GM23338 (cell line): Measurements from ENCODE around the gene FARS2. TPM values are rescaled to one million over a fixed set of nuclear protein-coding genes. Genes with fewer than 3 reads are reported as not detected.

ENCODE experiments used
- ATAC-seq: fragments of 200-7000 bp; cut with Tn5 transposase; 3 replicates; pipeline ENCODE4 v1.9.1; 2020
- DNase-seq: peaks from one replicate; pipeline ENCODE4 v3.0.0-alpha.2; 2015; ENCODE audit warnings: low spot score
- H2AFZ ChIP-seq: fragments of 200-600 bp; sonication (generic); 2 replicates; pipeline ENCODE4 v1.8.0; 2016; ENCODE audit warnings: antibody characterized with exemption, mild to moderate bottlenecking, moderate library complexity
- H3F3A ChIP-seq: fragments of 200-600 bp; sonication (generic); replicated peaks from 2 replicates; pipeline ENCODE4 v1.8.0; 2017; ENCODE audit warnings: antibody characterized with exemption, mixed run types, low read depth
- H3K27ac ChIP-seq: fragments of 200-600 bp; sonication (generic); 2 replicates; pipeline ENCODE4 v1.6.1; 2016; ENCODE audit warnings: low read depth
- H3K27me3 ChIP-seq: fragments of 200-600 bp; sonication (generic); 2 replicates; pipeline ENCODE4 v1.8.0; 2016; ENCODE audit warnings: mild to moderate bottlenecking, mixed run types, moderate library complexity; ENCODE audit not compliant: insufficient read depth
- H3K36me3 ChIP-seq: fragments of 200-600 bp; sonication (generic); 2 replicates; pipeline ENCODE4 v1.8.0; 2016; ENCODE audit warnings: mild to moderate bottlenecking; ENCODE audit not compliant: insufficient read depth
- H3K4me1 ChIP-seq: fragments of 200-600 bp; sonication (generic); 2 replicates; pipeline ENCODE4 v1.8.0; 2016; ENCODE audit warnings: mild to moderate bottlenecking, moderate library complexity; ENCODE audit not compliant: insufficient read depth
- H3K4me2 ChIP-seq: fragments of 200-600 bp; sonication (generic); 2 replicates; pipeline ENCODE4 v1.7.1; 2017; ENCODE audit warnings: mixed run types
- H3K4me3 ChIP-seq: fragments of 200-600 bp; sonication (generic); 2 replicates; pipeline ENCODE4 v1.6.1; 2016; ENCODE audit warnings: mixed run types
- H3K79me2 ChIP-seq: fragments of 200-600 bp; sonication (generic); replicated peaks from 2 replicates; pipeline ENCODE4 v1.8.0; 2017; ENCODE audit warnings: mild to moderate bottlenecking; ENCODE audit not compliant: insufficient read depth
- H3K9me2 ChIP-seq: fragments of 200-600 bp; sonication (generic); 2 replicates; pipeline ENCODE4 v1.8.0; 2017; ENCODE audit not compliant: insufficient read depth
- H4K20me1 ChIP-seq: fragments of 200-600 bp; sonication (generic); replicated peaks from 2 replicates; pipeline ENCODE4 v1.8.0; 2017; ENCODE audit warnings: mild to moderate bottlenecking; ENCODE audit not compliant: insufficient read depth
- H3K27ac Mint-ChIP-seq: 2 replicates; pipeline ENCODE4 v1.8.0; 2020; ENCODE audit warnings: inconsistent platforms, mild to moderate bottlenecking, moderate library complexity, mixed read lengths
- H3K27me3 Mint-ChIP-seq: 3 replicates; pipeline ENCODE4 v1.8.0; 2022; ENCODE audit warnings: low read depth, mild to moderate bottlenecking, moderate library complexity, mixed read lengths, inconsistent platforms; ENCODE audit not compliant: insufficient read depth, poor library complexity
- H3K36me3 Mint-ChIP-seq: 3 replicates; pipeline ENCODE4 v1.8.0; 2021; ENCODE audit warnings: low read depth, mild to moderate bottlenecking, inconsistent platforms, moderate library complexity, mixed read lengths
- H3K4me1 Mint-ChIP-seq: 3 replicates; pipeline ENCODE4 v1.8.0; 2020; ENCODE audit warnings: mild to moderate bottlenecking, inconsistent platforms, mixed read lengths
- H3K4me3 Mint-ChIP-seq: 3 replicates; pipeline ENCODE4 v1.8.0; 2021; ENCODE audit warnings: moderate library complexity, mild to moderate bottlenecking, inconsistent platforms, mixed read lengths
- H3K9me3 Mint-ChIP-seq: 3 replicates; pipeline ENCODE4 v1.8.0; 2020; ENCODE audit warnings: moderate library complexity, mild to moderate bottlenecking, inconsistent platforms, mixed read lengths
- CREB1 ChIP-seq: fragments of 250-450 bp; sonication (Bioruptor Pico); IDR thresholded peaks from 2 replicates; pipeline ENCODE4 v1.5.0; 2020; ENCODE audit warnings: low read depth, mild to moderate bottlenecking, moderate library complexity
- EZH2 ChIP-seq: fragments of 200-600 bp; sonication (generic); IDR thresholded peaks from one replicate; pipeline ENCODE4 v1.8.0; 2017; ENCODE audit warnings: antibody characterized with exemption, mild to moderate bottlenecking, low read depth; ENCODE audit not compliant: unreplicated experiment
- EZH2phosphoT487 ChIP-seq: fragments of 200-600 bp; sonication (generic); IDR thresholded peaks from one replicate; pipeline ENCODE4 v1.8.1; 2018; ENCODE audit warnings: antibody characterized with exemption; ENCODE audit not compliant: unreplicated experiment
- POLR2AphosphoS5 ChIP-seq: IDR thresholded peaks from 2 replicates; pipeline ENCODE4 v1.6.1; 2016; ENCODE audit warnings: antibody characterized with exemption, low read depth
- REST ChIP-seq: IDR thresholded peaks from one replicate; pipeline ENCODE4 v1.6.1; 2018; ENCODE audit warnings: antibody characterized with exemption; ENCODE audit not compliant: unreplicated experiment
- ZNF114 ChIP-seq: fragments of 250-450 bp; sonication (Bioruptor Pico); IDR thresholded peaks from 2 replicates; pipeline ENCODE4 v1.5.0; 2020; ENCODE audit warnings: mild to moderate bottlenecking, moderate library complexity
- ZNF331 ChIP-seq: fragments of 250-450 bp; sonication (Bioruptor Pico); IDR thresholded peaks from 2 replicates; pipeline ENCODE4 v1.5.0; 2020; ENCODE audit warnings: low read depth, mild to moderate bottlenecking, moderate library complexity
- ZNF462 ChIP-seq: fragments of 250-450 bp; sonication (Bioruptor Pico); IDR thresholded peaks from 2 replicates; pipeline ENCODE4 v1.5.0; 2020; ENCODE audit warnings: mild to moderate bottlenecking, moderate library complexity
- polyA plus RNA-seq: library from polyadenylated mRNA; unstranded; fragments of >200 nt; fragmentation: Nextera tagmentation; extraction: Ambion mirVana; gene quantifications from 2 replicates; pipeline ENCODE4 v1.2.1, GENCODE V29; 2016
- total RNA-seq: library from RNA; depleted of rRNA; stranded (reverse); fragments of >200 nt; shearing (Covaris generic); gene quantifications from 2 replicates; pipeline ENCODE4 v1.2.3, GENCODE V29; 2014

Gene FARS2
- total and polyA plus RNA-seq, 2 experiments from 2014 or later = 7.6 to 19.0 TPM

GRCh38 chr6:5529733-5530132 is 268.4 kb downstream of the FARS2 start:
- H3K4me2 ChIP-seq = peak overlapping the region; percentile 57; the same call in 1 of the 2 replicates
- peaks cover 2% of the 10 kb centered on the region for H3K27me3 Mint-ChIP-seq
- no peaks in the 10 kb centered on the region for H4K20me1 ChIP-seq
- H3K4me1 ChIP-seq = peaks cover 12% of the 10 kb centered on the region
- no peaks in the 10 kb centered on the region for H3K36me3 ChIP-seq
- no peak overlapping the region for H3K4me3 Mint-ChIP-seq
- no peak for DNase-seq
- no peaks in the 10 kb centered on the region for H3K9me3 Mint-ChIP-seq
- H3K36me3 Mint-ChIP-seq = no peaks in the 10 kb centered on the region
- peak overlapping the region; percentile 84 for H3K27ac ChIP-seq
- H3K4me1 Mint-ChIP-seq = peaks cover 14% of the 10 kb centered on the region
- no peak overlapping the region for H3K4me3 ChIP-seq
- no peaks in the 10 kb centered on the region for H3K27me3 ChIP-seq
- H3K27ac Mint-ChIP-seq = peak overlapping the region; percentile 25; the same call in 1 of the 2 replicates
- H3F3A ChIP-seq = no peaks in the 10 kb centered on the region
- H2AFZ ChIP-seq = no peak overlapping the region
- H3K79me2 ChIP-seq = no peaks in the 10 kb centered on the region
- TF ChIP-seq POLR2AphosphoS5 (no peak), EZH2 (no peak), EZH2phosphoT487 (no peak), ZNF462 (no peak), ZNF114 (CRISPR knock-in tag) (no peak), CREB1 (no peak)
- H3K9me2 ChIP-seq = 0 out of 2 replicates have a peak, but pooled peaks cover 6% of the 10 kb centered on the region
- ATAC-seq = peak; percentile 42; the same call in 2 of the 3 replicates

GRCh38 chr6:5531161-5531560 is 269.8 kb downstream of the FARS2 start:
- no peaks in the 10 kb centered on the region for H3K9me3 Mint-ChIP-seq
- H3K27ac Mint-ChIP-seq = no peak overlapping the region
- Histone ChIP-seq H3K4me1 (peaks cover 12% of the 10 kb centered on the region), H3K9me2 (0 out of 2 replicates have a peak, but pooled peaks cover 6% of the 10 kb centered on the region), H3K27me3 (no peaks in the 10 kb centered on the region), H4K20me1 (no peaks in the 10 kb centered on the region), H3K4me3 (no peak overlapping the region), H3K4me2 (no peak overlapping the region), H3K27ac (no peak overlapping the region), H3F3A (no peaks in the 10 kb centered on the region), H3K79me2 (no peaks in the 10 kb centered on the region), H2AFZ (no peak overlapping the region), H3K36me3 (no peaks in the 10 kb centered on the region)
- H3K36me3 Mint-ChIP-seq = no peaks in the 10 kb centered on the region
- no peak for ATAC-seq
- no peak overlapping the region for H3K4me3 Mint-ChIP-seq
- peaks cover 14% of the 10 kb centered on the region for H3K4me1 Mint-ChIP-seq
- DNase-seq = no peak
- H3K27me3 Mint-ChIP-seq = peaks cover 2% of the 10 kb centered on the region
- no peak for TF ChIP-seq EZH2
- TF ChIP-seq ZNF331 (CRISPR knock-in tag) = no peak
- TF ChIP-seq CREB1 = no peak
- no peak for TF ChIP-seq REST
